H9 (cell line): ENCODE results near the gene BAHD1. TPM values are rescaled to one million over a fixed set of nuclear protein-coding genes. Genes with fewer than 3 reads are reported as not detected.

Source experiments
- DNase-seq: peaks from one replicate; pipeline ENCODE4 v3.0.0-alpha.2; 2017
- H2AFZ ChIP-seq: one replicate; pipeline ENCODE4 v1.6.1; 2013; ENCODE audit warnings: mild to moderate bottlenecking, low read length, control low read depth, moderate library complexity
- H2AK5ac ChIP-seq: 2 replicates; pipeline ENCODE4 v1.6.1; 2013; ENCODE audit warnings: low read length, control low read depth, mixed read lengths; ENCODE audit not compliant: insufficient read length
- H2BK120ac ChIP-seq: one replicate; pipeline ENCODE4 v1.6.1; 2013; ENCODE audit warnings: low read depth, mild to moderate bottlenecking, low read length, control low read depth, inconsistent platforms; ENCODE audit not compliant: poor library complexity, severe bottlenecking
- H2BK12ac ChIP-seq: 2 replicates; pipeline ENCODE4 v1.6.1; 2013; ENCODE audit warnings: low read length, control low read depth, mixed read lengths, low read depth; ENCODE audit not compliant: insufficient read length
- H2BK15ac ChIP-seq: 2 replicates; pipeline ENCODE4 v1.6.1; 2013; ENCODE audit warnings: low read depth, low read length, control low read depth
- H2BK20ac ChIP-seq: one replicate; pipeline ENCODE4 v1.6.1; 2013; ENCODE audit warnings: low read depth, mild to moderate bottlenecking, low read length, control low read depth, inconsistent platforms; ENCODE audit not compliant: poor library complexity, severe bottlenecking
- H2BK5ac ChIP-seq: 2 replicates; pipeline ENCODE4 v1.6.1; 2013; ENCODE audit warnings: low read length, control low read depth, mixed read lengths; ENCODE audit not compliant: insufficient read length
- H3K14ac ChIP-seq: 2 replicates; pipeline ENCODE4 v1.6.1; 2013; ENCODE audit warnings: low read length, control low read depth; ENCODE audit not compliant: insufficient read depth
- H3K18ac ChIP-seq: 2 replicates; pipeline ENCODE4 v1.6.1; 2013; ENCODE audit warnings: low read depth, mild to moderate bottlenecking, mixed read lengths, low read length, control low read depth; ENCODE audit not compliant: insufficient read length
- H3K23ac ChIP-seq: 2 replicates; pipeline ENCODE4 v1.6.1; 2013; ENCODE audit warnings: low read length, control low read depth, mixed read lengths, low read depth; ENCODE audit not compliant: insufficient read length
- H3K23me2 ChIP-seq: 2 replicates; pipeline ENCODE4 v1.6.1; 2013; ENCODE audit warnings: low read depth, mild to moderate bottlenecking, mixed read lengths, low read length, control low read depth; ENCODE audit not compliant: insufficient read length, poor library complexity, severe bottlenecking
- H3K27ac ChIP-seq: 2 replicates; pipeline ENCODE4 v1.5.1; 2013; ENCODE audit warnings: low read length, control low read depth, mixed read lengths, low read depth; ENCODE audit not compliant: insufficient read length
- H3K27me3 ChIP-seq: 2 replicates; pipeline ENCODE4 v1.6.1; 2013; ENCODE audit warnings: low read length, control low read depth, inconsistent platforms; ENCODE audit not compliant: insufficient read depth
- H3K4ac ChIP-seq: 2 replicates; pipeline ENCODE4 v1.6.1; 2013; ENCODE audit warnings: low read depth, mild to moderate bottlenecking, control low read depth, inconsistent platforms, low read length, moderate library complexity
- H3K4me1 ChIP-seq: 2 replicates; pipeline ENCODE4 v1.6.1; 2013; ENCODE audit warnings: low read length, control low read depth, inconsistent platforms; ENCODE audit not compliant: insufficient read depth
- H3K4me2 ChIP-seq: 2 replicates; pipeline ENCODE4 v1.6.1; 2013; ENCODE audit warnings: low read length, control low read depth, mixed read lengths; ENCODE audit not compliant: insufficient read length, insufficient read depth
- H3K56ac ChIP-seq: 2 replicates; pipeline ENCODE4 v1.6.1; 2013; ENCODE audit warnings: low read depth, mild to moderate bottlenecking, mixed read lengths, low read length, control low read depth; ENCODE audit not compliant: insufficient read length
- H3K79me1 ChIP-seq: 2 replicates; pipeline ENCODE4 v1.6.1; 2013; ENCODE audit warnings: low read depth, mild to moderate bottlenecking, moderate library complexity, low read length, control low read depth, inconsistent platforms; ENCODE audit not compliant: insufficient read depth, poor library complexity, severe bottlenecking
- H3K79me2 ChIP-seq: 2 replicates; pipeline ENCODE4 v1.6.1; 2013; ENCODE audit warnings: low read length, control low read depth, inconsistent platforms; ENCODE audit not compliant: insufficient read depth
- H3K9ac ChIP-seq: 2 replicates; pipeline ENCODE4 v1.6.1; 2013; ENCODE audit warnings: low read length, control low read depth, mixed read lengths; ENCODE audit not compliant: insufficient read length; ENCODE audit errors: extremely low read depth
- H3K9me3 ChIP-seq: one replicate; pipeline ENCODE4 v1.6.1; 2013; ENCODE audit warnings: low read depth, low read length, inconsistent platforms; ENCODE audit not compliant: control insufficient read depth
- H3T11ph ChIP-seq: one replicate; pipeline ENCODE4 v1.6.1; 2013; ENCODE audit warnings: mild to moderate bottlenecking, low read length, control low read depth, inconsistent platforms
- H4K20me1 ChIP-seq: one replicate; pipeline ENCODE4 v1.6.1; 2013; ENCODE audit not compliant: control insufficient read depth, insufficient read length, insufficient read depth
- H4K5ac ChIP-seq: 2 replicates; pipeline ENCODE4 v1.6.1; 2013; ENCODE audit warnings: low read depth, mild to moderate bottlenecking, mixed read lengths, low read length, control low read depth; ENCODE audit not compliant: insufficient read length
- H4K8ac ChIP-seq: replicated peaks from 2 replicates; pipeline ENCODE4 v1.6.1; 2013; ENCODE audit warnings: low read length, control low read depth, mixed read lengths, low read depth; ENCODE audit not compliant: insufficient read length
- H4K91ac ChIP-seq: 2 replicates; pipeline ENCODE4 v1.6.1; 2013; ENCODE audit warnings: low read depth, mild to moderate bottlenecking, moderate library complexity, mixed read lengths, low read length, control low read depth; ENCODE audit not compliant: insufficient read length
- H3K27ac Mint-ChIP-seq, 3 experiments: 2 replicates in 2 of 3; 3 replicates in 1 of 3; pipeline ENCODE4 v1.8.0; 2020 to 2021; ENCODE audit warnings: mixed read lengths in 3 of 3, mild to moderate bottlenecking in 1 of 3, moderate library complexity in 1 of 3
- H3K27me3 Mint-ChIP-seq: 2 replicates; pipeline ENCODE4 v1.8.0; 2021; ENCODE audit warnings: low read depth, mild to moderate bottlenecking, moderate library complexity, mixed read lengths
- H3K36me3 Mint-ChIP-seq, 3 experiments: 2 replicates in 2 of 3; 3 replicates in 1 of 3; pipeline ENCODE4 v1.8.0; 2020 to 2021; ENCODE audit warnings: low read depth in 3 of 3, mixed read lengths in 3 of 3; ENCODE audit not compliant: insufficient read depth in 1 of 3
- H3K4me1 Mint-ChIP-seq, 2 experiments: 2 replicates each; pipeline ENCODE4 v1.8.0; 2020; ENCODE audit warnings: mixed read lengths in 2 of 2
- H3K4me3 Mint-ChIP-seq, 2 experiments: 2 replicates in 1 of 2; 3 replicates in 1 of 2; pipeline ENCODE4 v1.8.0; 2020 to 2021; ENCODE audit warnings: mild to moderate bottlenecking in 2 of 2, mixed read lengths in 2 of 2, moderate library complexity in 1 of 2
- H3K9me3 Mint-ChIP-seq, 2 experiments: 2 replicates in 1 of 2; 3 replicates in 1 of 2; pipeline ENCODE4 v1.8.0; 2020; ENCODE audit warnings: mild to moderate bottlenecking in 2 of 2, mixed read lengths in 2 of 2, moderate library complexity in 1 of 2
- CTCF ChIP-seq: fragments of 200-600 bp; sonication (generic); conservative IDR thresholded peaks from 3 replicates; pipeline ENCODE4 v1.8.0; 2021; ENCODE audit warnings: antibody characterized with exemption, mild to moderate bottlenecking
- WGBS: extraction: QIAGEN DNeasy Blood & Tissue Kit; methylation state at CpG from one replicate; pipeline ENCODE4 v1.1.7; 2013; ENCODE audit warnings: missing lambda C conversion rate, low lambda C conversion rate, mixed read lengths; ENCODE audit not compliant: insufficient read length; ENCODE audit errors: extremely low coverage; 5-methylcytosine and 5-hydroxymethylcytosine counted together
- total RNA-seq: library from RNA; stranded (reverse); gene quantifications from 2 replicates; pipeline ENCODE4 v1.2.1, GENCODE V29; 2021

The BAHD1 gene
- total RNA-seq, 1 experiment from 2014 or later, result 54.1 TPM

- Histone ChIP-seq H3K14ac (no peak overlapping the region), H3K18ac (no peak overlapping the region), H3K9ac (no peak overlapping the region), H3K56ac (no peak overlapping the region), H4K5ac (no peak overlapping the region), H3K4me1 (no peaks in the 10 kb centered on the region), H3K79me1 (no peaks in the 10 kb centered on the region), H4K91ac (no peak overlapping the region), H2AK5ac (no peak overlapping the region), H3K9me3 (no peaks in the 10 kb centered on the region), H4K20me1 (no peaks in the 10 kb centered on the region), H4K8ac (no peak overlapping the region), H3K4ac (no peak overlapping the region), H2BK5ac (no peak overlapping the region), H2AFZ (no peak overlapping the region), H3K23ac (no peak overlapping the region), H2BK12ac (no peak overlapping the region), H3K23me2 (no peaks in the 10 kb centered on the region), H3T11ph (no peak overlapping the region), H2BK20ac (no peak overlapping the region), H2BK15ac (no peak overlapping the region), H3K4me2 (no peak overlapping the region), H3K27me3 (no peaks in the 10 kb centered on the region), H3K79me2 (no peaks in the 10 kb centered on the region), H2BK120ac (no peak overlapping the region), H3K27ac (no peak overlapping the region)
- no peak overlapping the region for H3K27ac Mint-ChIP-seq
- H3K36me3 Mint-ChIP-seq, result peaks cover 53 to 87% (median 87%) of the 10 kb centered on the region in 3 experiments; a peak in 6 of 7 replicates
- no peaks in the 10 kb centered on the region for H3K27me3 Mint-ChIP-seq
- no peak for DNase-seq
- H3K4me3 Mint-ChIP-seq, result no peak overlapping the region
- no CpG with 5 or more reads among the region's 9 CpGs for WGBS
- TF ChIP-seq CTCF, result no peak
- no peaks in the 10 kb centered on the region; a peak in 1 of 4 replicates for H3K4me1 Mint-ChIP-seq
- no peaks in the 10 kb centered on the region for H3K9me3 Mint-ChIP-seq
Measured at GRCh38 chr15:40413036-40413435, 27.7 kb upstream of the BAHD1 start.
